ENCODE results near the gene GPD1.
A peak's percentile ranks its signal among the peaks of the same experiment; 100 is the strongest.
"Not testable (repeated sequence)": the region's sequence is repeated elsewhere in the genome, so short reads cannot be mapped to it uniquely, and the experiment has no call there.

The GPD1 gene

GRCh38 chr12:50074936-50075807 is 28.6 kb upstream of the GPD1 start:
- peak; percentile 89 to 93 for ATAC-seq

GRCh38 chr12:50075808-50076170 is 28.0 kb upstream of the GPD1 start:
- no peak for ATAC-seq

GRCh38 chr12:50077099-50077498 is 26.7 kb upstream of the GPD1 start:
- ATAC-seq = no peak

- no peak for ATAC-seq
These were observed 25.5 kb upstream of the GPD1 start for GRCh38 chr12:50078281-50078680.

- ATAC-seq = no peak
These were observed 24.0 kb upstream of the GPD1 start for GRCh38 chr12:50079771-50080170.

GRCh38 chr12:50081096-50081808 is 22.6 kb upstream of the GPD1 start:
- no peak for ATAC-seq

- no peak for ATAC-seq
These were observed 21.2 kb upstream of the GPD1 start for GRCh38 chr12:50082644-50083043.

- ATAC-seq = no peak
These were observed 20.5 kb upstream of the GPD1 start for GRCh38 chr12:50083301-50083700.

- ATAC-seq = not testable (repeated sequence)
These were observed 19.4 kb upstream of the GPD1 start for GRCh38 chr12:50084409-50084774.

GRCh38 chr12:50084775-50085614 is 18.8 kb upstream of the GPD1 start, which contains the start of gene SMARCD1:
SMARCD1 (plus strand) TSS chr12:50085342; CDS start chr12:50085370, 28 bp downstream.
- ATAC-seq = peak; percentile 91 to 94

GRCh38 chr12:50085615-50086072 is 18.2 kb upstream of the GPD1 start:
- ATAC-seq = no peak

- ATAC-seq = no peak
These were observed 17.7 kb upstream of the GPD1 start for GRCh38 chr12:50086148-50086547.

- ATAC-seq = no peak
These were observed 16.7 kb upstream of the GPD1 start for GRCh38 chr12:50087151-50087550.

GRCh38 chr12:50087995-50088394 is 15.8 kb upstream of the GPD1 start:
- ATAC-seq = no peak

GRCh38 chr12:50088577-50089335 is 15.1 kb upstream of the GPD1 start:
- ATAC-seq = peak in 1 of 2 donors; percentile 41

GRCh38 chr12:50089730-50090129 is 14.1 kb upstream of the GPD1 start:
- no peak for ATAC-seq

GRCh38 chr12:50090391-50090790 is 13.4 kb upstream of the GPD1 start:
- no peak for ATAC-seq

- ATAC-seq = no peak
These were observed 5.9 kb upstream of the GPD1 start for GRCh38 chr12:50097952-50098351.

- no peak for ATAC-seq
These were observed 4.4 kb upstream of the GPD1 start for GRCh38 chr12:50099302-50100008.

- ATAC-seq = no peak
These were observed 3.2 kb upstream of the GPD1 start for GRCh38 chr12:50100561-50100960.

- no peak for ATAC-seq
These were observed 2.1 kb upstream of the GPD1 start for GRCh38 chr12:50101663-50102062.

- ATAC-seq = no peak
These were observed 1.7 kb upstream of the GPD1 start for GRCh38 chr12:50102131-50102531.

Measured in activated CD4-positive, CD25-positive, alpha-beta regulatory T cell treated with anti-CD3 and anti-CD28 coated beads, Interleukin-2, amount 50 U/mL, for 24 hours (primary cell).